GM12891 (cell line): ENCODE measurements around the gene VAMP8. TPM values are rescaled to one million over a fixed set of nuclear protein-coding genes. Genes with fewer than 3 reads are reported as not detected.

Source experiments
- DNase-seq: peaks from one replicate; pipeline ENCODE4 v3.0.0; 2011; ENCODE audit warnings: low spot score; ENCODE audit not compliant: insufficient read length
- FAIRE-seq: peaks from 2 replicates; lab custom pipeline; 2011; peaks lifted over from hg19 to GRCh38; lab: Jason Lieb, UNC
- PAX5 ChIP-seq: IDR thresholded peaks from 2 replicates; pipeline ENCODE4 v1.6.1; 2011; ENCODE audit warnings: low read length, moderate library complexity, mild to moderate bottlenecking; ENCODE audit not compliant: insufficient read depth, severe bottlenecking
- POLR2A ChIP-seq: IDR thresholded peaks from 2 replicates; pipeline ENCODE4 v1.6.1; 2011; ENCODE audit warnings: low read depth, low read length, control low read depth
- POLR2AphosphoS5 ChIP-seq: IDR thresholded peaks from 2 replicates; pipeline ENCODE4 v1.6.1; 2011; ENCODE audit warnings: low read depth, low read length, control low read depth
- POU2F2 ChIP-seq: IDR thresholded peaks from 2 replicates; pipeline ENCODE4 v1.6.1; 2011; ENCODE audit warnings: low read depth, mild to moderate bottlenecking, control low read depth, low read length, moderate library complexity
- SPI1 ChIP-seq: IDR thresholded peaks from 2 replicates; pipeline ENCODE4 v1.6.1; 2011; ENCODE audit warnings: low read depth, low read length, control low read depth
- TAF1 ChIP-seq: IDR thresholded peaks from 2 replicates; pipeline ENCODE4 v1.6.1; 2011; ENCODE audit warnings: low read depth, low read length, control low read depth
- polyA plus RNA-seq: library from polyadenylated mRNA; unstranded; fragments of >200 nt; gene quantifications from one replicate; pipeline ENCODE4 v1.2.1, GENCODE V29; 2012; ENCODE audit warnings: low read depth, missing spikeins, inconsistent platforms; ENCODE audit not compliant: missing spikeins

VAMP8 gene
- polyA plus RNA-seq, result 141 TPM

GRCh38 chr2:85577386-85578242 lies at the start of gene VAMP8:
TSS of gene VAMP8 (plus strand) at chr2:85577586. CDS start at chr2:85577647, 61 bp downstream.
- FAIRE-seq (peak; percentile 80), DNase-seq (no peak)
- TF ChIP-seq POLR2A (peak; percentile 30; the same call in 1 of the 2 replicates), POU2F2 (no peak), TAF1 (no peak), PAX5 (no peak), SPI1 (peak; percentile 44; the same call in 1 of the 2 replicates), POLR2AphosphoS5 (0 out of 2 replicates have a peak, but pooled peaks have one; percentile 30)

GRCh38 chr2:85527787-85528186 lies 49.6 kb upstream of the VAMP8 start:
- FAIRE-seq (no peak), DNase-seq (no peak)
- no peak for TF ChIP-seq POLR2AphosphoS5
- no peak for TF ChIP-seq PAX5
- no peak for TF ChIP-seq POLR2A
- no peak for TF ChIP-seq SPI1
- TF ChIP-seq TAF1, result no peak
- TF ChIP-seq POU2F2, result no peak

GRCh38 chr2:85528355-85528754 lies 49.0 kb upstream of the VAMP8 start:
- DNase-seq (no peak), FAIRE-seq (no peak)
- TF ChIP-seq PAX5 (no peak), POU2F2 (no peak), POLR2AphosphoS5 (no peak), SPI1 (no peak), POLR2A (no peak), TAF1 (no peak)

- TF ChIP-seq TAF1, result no peak
- TF ChIP-seq POLR2AphosphoS5, result no peak
- no peak for TF ChIP-seq POLR2A
- TF ChIP-seq POU2F2, result no peak
- no peak for TF ChIP-seq SPI1
- TF ChIP-seq PAX5, result no peak
- no peak for DNase-seq
- FAIRE-seq, result no peak
These were observed 47.6 kb upstream of the VAMP8 start for GRCh38 chr2:85529809-85530208.

GRCh38 chr2:85531589-85531988 lies 45.8 kb upstream of the VAMP8 start:
- TF ChIP-seq POU2F2, result no peak
- no peak for TF ChIP-seq SPI1
- no peak for TF ChIP-seq POLR2AphosphoS5
- TF ChIP-seq PAX5, result no peak
- no peak for TF ChIP-seq POLR2A
- TF ChIP-seq TAF1, result no peak
- FAIRE-seq (no peak), DNase-seq (no peak)

- FAIRE-seq (no peak), DNase-seq (no peak)
- TF ChIP-seq POU2F2 (no peak), TAF1 (no peak), PAX5 (no peak), POLR2AphosphoS5 (no peak), POLR2A (no peak), SPI1 (no peak)
These were observed 43.3 kb upstream of the VAMP8 start for GRCh38 chr2:85534099-85534498.

GRCh38 chr2:85534881-85535280 lies 42.5 kb upstream of the VAMP8 start:
- DNase-seq (no peak), FAIRE-seq (no peak)
- TF ChIP-seq POLR2AphosphoS5, result no peak
- no peak for TF ChIP-seq POU2F2
- TF ChIP-seq SPI1, result no peak
- TF ChIP-seq TAF1, result no peak
- TF ChIP-seq PAX5, result no peak
- no peak for TF ChIP-seq POLR2A

- no peak for DNase-seq
- no peak for FAIRE-seq
- TF ChIP-seq SPI1 (no peak), POLR2A (no peak), TAF1 (no peak), POLR2AphosphoS5 (no peak), PAX5 (no peak), POU2F2 (no peak)
These were observed 40.9 kb upstream of the VAMP8 start for GRCh38 chr2:85536479-85536878.

- TF ChIP-seq PAX5, result no peak
- TF ChIP-seq SPI1, result no peak
- peak; percentile 53; the same call in 1 of the 2 replicates for TF ChIP-seq TAF1
- TF ChIP-seq POU2F2, result 0 out of 2 replicates have a peak, but pooled peaks have one; percentile 23
- no peak; the same call in 1 of the 2 replicates for TF ChIP-seq POLR2A
- TF ChIP-seq POLR2AphosphoS5, result no peak; the same call in 1 of the 2 replicates
- FAIRE-seq (no peak), DNase-seq (no peak)
These were observed 39.5 kb upstream of the VAMP8 start for GRCh38 chr2:85537600-85538506.
